AG09309 (cell line): ENCODE measurements around the gene NR2F6.

ENCODE experiments used
- DNase-seq: peaks from one replicate; pipeline ENCODE4 v3.0.0-alpha.2; 2010; ENCODE audit warnings: low read depth
- H3K4me3 ChIP-seq: 2 replicates; pipeline ENCODE4 v1.5.1; 2011; ENCODE audit warnings: mild to moderate bottlenecking, low read depth, low read length, moderate library complexity; ENCODE audit not compliant: control insufficient read depth
- CTCF ChIP-seq: IDR thresholded peaks from 2 replicates; pipeline ENCODE4 v1.5.1; 2011; ENCODE audit warnings: mild to moderate bottlenecking, low read depth, low read length, inconsistent platforms; ENCODE audit not compliant: insufficient read depth, control insufficient read depth; ENCODE audit errors: missing control alignments

NR2F6 gene

GRCh38 chr19:17185590-17185989 is 60.1 kb downstream of the NR2F6 start:
- H3K4me3 ChIP-seq = no peak overlapping the region
- TF ChIP-seq CTCF = no peak
- no peak for DNase-seq

- no peak overlapping the region for H3K4me3 ChIP-seq
- TF ChIP-seq CTCF = no peak
- no peak for DNase-seq
Observed at GRCh38 chr19:17184371-17184841, 61.3 kb downstream of the NR2F6 start.

GRCh38 chr19:17183858-17184321 is 61.8 kb downstream of the NR2F6 start:
- no peak for DNase-seq
- TF ChIP-seq CTCF = no peak
- no peak overlapping the region for H3K4me3 ChIP-seq

- H3K4me3 ChIP-seq = no peak overlapping the region
- no peak for TF ChIP-seq CTCF
- DNase-seq = no peak
Observed at GRCh38 chr19:17183271-17183761, 62.4 kb downstream of the NR2F6 start.
